ENCODE measurements around the gene PYCARD.

DNA sequence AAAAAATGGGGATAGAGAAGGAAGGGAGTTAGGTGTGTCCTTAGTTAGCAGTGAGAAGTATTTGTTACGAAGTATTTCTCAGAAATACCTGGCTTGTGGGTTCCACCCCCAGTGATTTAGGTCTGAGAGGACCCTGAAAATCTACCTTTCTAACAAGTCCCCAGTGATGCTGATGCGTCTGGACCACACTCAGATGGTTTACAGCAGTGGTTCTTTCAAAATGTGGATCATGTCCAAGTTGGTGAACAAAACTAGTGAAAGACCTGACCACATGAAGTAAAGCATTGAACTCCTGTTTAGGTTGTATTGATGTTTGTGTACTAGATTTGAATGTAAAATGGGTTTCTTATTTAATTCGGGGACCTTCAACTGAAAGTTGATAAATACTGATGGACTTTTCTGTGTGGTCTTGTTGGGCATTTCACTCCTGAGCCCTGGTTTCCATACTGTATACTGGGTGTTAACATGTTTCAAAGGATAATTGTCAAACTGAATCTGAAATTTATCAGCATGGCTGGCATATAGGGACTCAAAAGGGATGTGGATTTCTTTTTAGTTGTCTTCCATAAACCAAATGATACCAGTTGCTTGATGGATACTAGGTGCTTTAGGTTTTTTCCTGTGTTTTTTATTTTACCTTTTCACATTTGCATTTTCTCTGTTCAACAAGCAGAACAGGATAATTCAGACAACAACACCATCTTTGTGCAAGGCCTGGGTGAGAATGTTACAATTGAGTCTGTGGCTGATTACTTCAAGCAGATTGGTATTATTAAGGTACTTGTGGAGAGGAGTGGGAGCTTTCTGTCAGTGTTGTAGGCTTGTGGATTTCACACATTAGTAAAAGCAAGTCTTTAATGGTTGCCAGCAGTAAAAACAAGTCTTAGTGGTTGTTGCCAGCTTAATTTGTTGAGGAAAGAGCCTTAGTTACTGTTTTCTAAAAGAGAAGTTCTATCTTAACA is 13.8 kb downstream of the PYCARD start:
- TF ChIP-seq, protein P1, sequence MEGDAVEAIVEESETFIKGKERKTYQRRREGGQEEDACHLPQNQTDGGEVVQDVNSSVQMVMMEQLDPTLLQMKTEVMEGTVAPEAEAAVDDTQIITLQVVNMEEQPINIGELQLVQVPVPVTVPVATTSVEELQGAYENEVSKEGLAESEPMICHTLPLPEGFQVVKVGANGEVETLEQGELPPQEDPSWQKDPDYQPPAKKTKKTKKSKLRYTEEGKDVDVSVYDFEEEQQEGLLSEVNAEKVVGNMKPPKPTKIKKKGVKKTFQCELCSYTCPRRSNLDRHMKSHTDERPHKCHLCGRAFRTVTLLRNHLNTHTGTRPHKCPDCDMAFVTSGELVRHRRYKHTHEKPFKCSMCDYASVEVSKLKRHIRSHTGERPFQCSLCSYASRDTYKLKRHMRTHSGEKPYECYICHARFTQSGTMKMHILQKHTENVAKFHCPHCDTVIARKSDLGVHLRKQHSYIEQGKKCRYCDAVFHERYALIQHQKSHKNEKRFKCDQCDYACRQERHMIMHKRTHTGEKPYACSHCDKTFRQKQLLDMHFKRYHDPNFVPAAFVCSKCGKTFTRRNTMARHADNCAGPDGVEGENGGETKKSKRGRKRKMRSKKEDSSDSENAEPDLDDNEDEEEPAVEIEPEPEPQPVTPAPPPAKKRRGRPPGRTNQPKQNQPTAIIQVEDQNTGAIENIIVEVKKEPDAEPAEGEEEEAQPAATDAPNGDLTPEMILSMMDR (conservative IDR thresholded peaks at IDR 0.05): no peak
- no peak for TF ChIP-seq EZH2 (IDR thresholded peaks at IDR 0.05; ENCODE audit: low read depth)
